IPS DF 19.7 (cell line): ENCODE results near the gene TNFRSF9.

Experiments
- DNase-seq: peaks from one replicate; pipeline ENCODE4 v3.0.0-alpha.2; 2013; ENCODE audit warnings: low read depth, low spot score

Gene TNFRSF9

GRCh38 chr1:7873801-7874795 is 66.5 kb downstream of the TNFRSF9 start:
- DNase-seq, result no peak

GRCh38 chr1:7871136-7871535 is 69.5 kb downstream of the TNFRSF9 start:
- DNase-seq, result no peak

GRCh38 chr1:7869136-7869920 is 71.3 kb downstream of the TNFRSF9 start:
- DNase-seq, result no peak

- DNase-seq, result no peak
Measured at GRCh38 chr1:7868070-7868780, 72.4 kb downstream of the TNFRSF9 start.

- DNase-seq, result no peak
Measured at GRCh38 chr1:7865978-7866377, 74.7 kb downstream of the TNFRSF9 start.
